HG03571 (cell line): ENCODE results near the gene CTNNA1.

Source experiments
- ATAC-seq: cut with Tn5 transposase; IDR thresholded peaks from one replicate; pipeline ENCODE4 v1.9.1; 2021; ENCODE audit not compliant: unreplicated experiment

CTNNA1 gene

DNA sequence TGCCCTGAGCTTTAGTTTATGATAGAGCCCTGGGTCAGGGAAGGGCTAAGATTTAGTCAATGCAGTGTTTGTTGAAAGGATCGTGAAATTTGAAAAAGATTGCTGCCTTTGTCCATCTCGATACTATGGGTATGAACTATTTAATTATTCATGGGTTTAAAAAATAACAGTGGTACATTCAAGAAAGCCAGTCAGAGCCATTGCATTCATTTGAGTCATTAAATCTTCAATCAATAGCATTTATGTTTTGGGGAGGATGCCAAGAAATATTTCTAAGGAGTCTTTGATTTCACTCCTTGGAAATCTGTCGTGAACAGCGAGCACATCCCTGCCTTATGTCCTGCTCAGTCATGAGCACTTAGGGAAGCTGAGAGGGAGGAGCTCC is 176.3 kb downstream of the CTNNA1 start:
- no peak for ATAC-seq

DNA sequence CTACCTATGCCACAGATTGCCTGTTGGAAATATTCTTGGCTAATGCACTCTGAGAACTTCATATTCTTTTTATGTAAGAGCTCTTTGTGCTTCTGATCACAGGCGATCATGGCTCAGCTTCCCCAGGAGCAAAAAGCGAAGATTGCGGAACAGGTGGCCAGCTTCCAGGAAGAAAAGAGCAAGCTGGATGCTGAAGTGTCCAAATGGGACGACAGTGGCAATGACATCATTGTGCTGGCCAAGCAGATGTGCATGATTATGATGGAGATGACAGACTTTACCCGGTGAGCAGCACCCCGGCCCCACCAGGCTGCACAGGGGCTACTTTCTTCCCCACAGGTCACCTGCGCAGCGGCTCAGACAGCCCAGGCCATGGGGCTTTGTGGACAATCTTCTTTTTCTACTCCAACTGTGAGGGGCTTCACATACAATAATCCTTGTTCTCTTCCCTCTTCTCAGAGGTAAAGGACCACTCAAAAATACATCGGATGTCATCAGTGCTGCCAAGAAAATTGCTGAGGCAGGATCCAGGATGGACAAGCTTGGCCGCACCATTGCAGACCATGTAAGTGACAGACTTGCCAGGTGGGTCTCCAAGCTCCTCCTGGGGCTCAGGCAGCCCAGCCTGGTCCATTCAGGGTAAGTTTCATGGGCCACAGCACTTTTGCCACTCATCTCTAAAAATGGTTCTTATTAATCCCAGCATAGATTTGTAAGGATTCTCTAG is 177.3 kb downstream of the CTNNA1 start:
- ATAC-seq, result no peak

DNA sequence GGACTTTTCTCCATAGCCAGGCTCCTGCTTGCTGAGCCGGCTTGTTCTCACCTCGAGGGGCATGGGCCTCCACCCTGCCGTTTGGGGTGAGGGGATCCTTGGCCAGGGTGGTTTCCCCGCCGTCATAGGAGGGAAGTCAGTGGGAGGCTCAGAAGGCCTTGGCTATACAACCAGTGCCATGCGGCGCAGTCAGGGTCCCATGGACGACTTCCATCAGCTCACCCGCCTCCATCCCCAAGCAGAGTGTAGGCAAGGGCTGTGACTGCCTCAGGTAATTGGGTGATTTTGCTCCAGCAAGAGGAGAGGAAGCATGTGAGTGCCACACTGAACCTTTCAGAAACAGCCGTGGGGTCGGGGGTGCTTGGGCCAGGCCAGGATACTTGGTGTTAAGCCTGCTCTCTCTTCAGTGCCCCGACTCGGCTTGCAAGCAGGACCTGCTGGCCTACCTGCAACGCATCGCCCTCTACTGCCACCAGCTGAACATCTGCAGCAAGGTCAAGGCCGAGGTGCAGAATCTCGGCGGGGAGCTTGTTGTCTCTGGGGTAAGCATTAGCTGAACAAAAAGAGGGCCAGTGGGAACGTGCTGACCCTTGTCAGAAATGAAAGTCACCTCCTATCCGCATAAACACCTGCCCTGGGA is 179.1 kb downstream of the CTNNA1 start:
- ATAC-seq, result no peak

DNA sequence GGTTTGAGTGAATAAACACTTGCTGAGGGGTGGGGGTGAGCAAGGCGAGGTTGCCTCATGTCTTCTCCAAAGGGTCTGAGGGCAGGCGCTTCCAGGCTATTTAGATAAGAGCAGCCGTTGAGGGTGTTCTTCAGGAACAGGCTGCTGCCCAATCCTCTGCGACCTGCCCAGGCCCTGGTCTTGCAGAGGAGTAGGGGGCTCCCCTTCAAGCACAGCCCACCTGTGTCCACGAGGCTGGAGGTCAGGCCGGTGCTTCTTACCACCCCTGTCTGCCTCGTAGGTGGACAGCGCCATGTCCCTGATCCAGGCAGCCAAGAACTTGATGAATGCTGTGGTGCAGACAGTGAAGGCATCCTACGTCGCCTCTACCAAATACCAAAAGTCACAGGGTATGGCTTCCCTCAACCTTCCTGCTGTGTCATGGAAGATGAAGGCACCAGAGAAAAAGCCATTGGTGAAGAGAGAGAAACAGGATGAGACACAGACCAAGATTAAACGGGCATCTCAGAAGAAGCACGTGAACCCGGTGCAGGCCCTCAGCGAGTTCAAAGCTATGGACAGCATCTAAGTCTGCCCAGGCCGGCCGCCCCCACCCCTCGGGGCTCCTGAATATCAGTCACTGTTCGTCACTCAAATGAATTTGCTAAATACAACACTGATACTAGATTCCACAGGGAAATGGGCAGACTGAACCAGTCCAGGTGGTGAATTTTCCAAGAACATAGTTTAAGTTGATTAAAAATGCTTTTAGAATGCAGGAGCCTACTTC is 180.5 kb downstream of the CTNNA1 start:
- no peak for ATAC-seq

DNA sequence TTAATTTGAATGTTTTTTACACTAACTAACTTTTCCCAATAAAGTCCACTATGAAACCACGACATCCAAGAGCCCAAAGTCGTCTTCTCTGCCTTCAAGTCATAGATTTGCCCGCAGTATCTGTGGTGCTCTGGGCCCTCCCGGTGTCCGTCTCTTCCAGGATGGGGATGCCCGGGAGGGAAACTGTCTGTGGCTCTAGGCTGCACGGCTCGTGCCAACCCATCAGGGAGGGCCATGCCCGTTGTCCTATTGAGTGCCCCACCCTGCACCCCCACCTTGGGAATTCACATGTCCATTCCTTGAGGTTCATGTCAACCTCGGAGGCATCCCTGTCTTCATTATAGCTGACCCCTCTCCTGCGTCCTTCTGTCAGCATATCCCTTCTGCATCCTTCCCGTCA is 181.7 kb downstream of the CTNNA1 start:
- ATAC-seq, result no peak

DNA sequence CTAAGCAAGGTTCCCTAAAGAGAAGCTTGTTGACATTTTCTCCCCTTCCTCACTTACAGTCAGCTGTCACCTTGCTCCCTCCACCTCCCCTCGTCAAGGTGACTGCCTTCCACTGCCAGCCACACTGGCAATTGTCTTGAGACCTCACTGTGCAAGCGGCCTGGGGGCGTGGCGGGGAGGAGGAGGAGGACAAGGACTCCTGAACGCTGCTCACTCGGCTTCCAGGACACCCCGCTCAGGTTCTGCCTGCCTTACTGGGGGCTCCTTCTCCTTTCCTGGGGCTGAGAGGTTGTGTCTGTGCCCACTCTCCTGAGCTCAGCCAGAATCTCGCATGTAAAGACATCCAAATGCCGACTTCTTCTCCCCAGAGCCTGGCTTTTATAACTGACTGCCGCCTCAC is 182.2 kb downstream of the CTNNA1 start:
- ATAC-seq, result no peak

DNA sequence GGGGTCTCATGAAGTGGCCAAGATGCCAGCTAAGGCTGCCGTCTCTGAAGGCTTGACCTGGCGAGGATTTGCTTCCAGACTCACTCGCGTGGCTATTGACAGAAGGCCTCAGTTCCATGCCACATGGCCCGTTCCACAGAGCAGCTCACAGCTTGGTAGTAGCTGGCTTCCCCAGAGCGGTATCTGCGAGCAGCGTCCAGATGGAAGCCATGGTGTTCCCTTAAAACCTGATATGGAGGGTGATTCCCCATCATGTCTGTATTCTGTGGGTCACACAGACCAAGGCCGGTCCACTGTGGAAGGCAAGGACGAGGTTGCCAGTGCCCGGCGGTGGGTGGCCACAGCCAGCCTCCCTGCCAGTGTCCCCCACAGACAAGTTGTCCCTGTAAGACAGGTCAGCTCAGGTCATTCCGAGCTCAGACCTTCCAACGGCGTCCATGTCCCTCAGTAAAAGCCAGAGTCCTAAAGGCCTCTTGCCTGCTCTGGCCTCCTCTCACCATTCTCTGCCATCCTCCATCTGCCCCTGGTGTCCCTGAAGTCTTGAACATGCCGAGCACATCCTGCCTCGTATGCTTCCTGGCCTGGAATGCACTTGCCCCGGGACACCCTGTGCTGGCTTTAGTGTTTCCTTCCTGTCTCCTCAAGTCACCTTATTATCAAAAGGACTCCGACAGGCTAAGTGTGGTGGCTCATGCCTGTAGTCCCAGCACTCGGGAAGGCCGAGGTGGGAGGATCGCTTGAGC is 183.2 kb downstream of the CTNNA1 start:
- no peak for ATAC-seq

DNA sequence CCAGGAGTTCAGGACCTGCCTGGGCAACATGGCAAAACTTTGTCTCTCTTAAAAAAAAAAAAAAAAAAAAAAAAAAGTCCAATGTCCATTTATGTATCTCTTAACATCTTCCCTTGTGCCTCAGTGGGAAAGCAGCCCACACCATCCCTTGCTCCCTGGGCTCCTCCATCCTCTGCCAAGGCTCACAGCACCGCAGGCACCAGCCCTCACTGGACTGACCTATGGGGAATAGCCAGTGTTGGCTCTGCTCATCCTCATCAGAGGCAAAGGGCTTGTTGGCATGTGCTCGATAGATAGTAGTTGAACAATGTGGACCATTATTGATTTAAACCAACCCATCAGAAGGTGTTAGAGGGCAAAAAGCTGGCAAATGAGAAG is 183.7 kb downstream of the CTNNA1 start:
- no peak for ATAC-seq

DNA sequence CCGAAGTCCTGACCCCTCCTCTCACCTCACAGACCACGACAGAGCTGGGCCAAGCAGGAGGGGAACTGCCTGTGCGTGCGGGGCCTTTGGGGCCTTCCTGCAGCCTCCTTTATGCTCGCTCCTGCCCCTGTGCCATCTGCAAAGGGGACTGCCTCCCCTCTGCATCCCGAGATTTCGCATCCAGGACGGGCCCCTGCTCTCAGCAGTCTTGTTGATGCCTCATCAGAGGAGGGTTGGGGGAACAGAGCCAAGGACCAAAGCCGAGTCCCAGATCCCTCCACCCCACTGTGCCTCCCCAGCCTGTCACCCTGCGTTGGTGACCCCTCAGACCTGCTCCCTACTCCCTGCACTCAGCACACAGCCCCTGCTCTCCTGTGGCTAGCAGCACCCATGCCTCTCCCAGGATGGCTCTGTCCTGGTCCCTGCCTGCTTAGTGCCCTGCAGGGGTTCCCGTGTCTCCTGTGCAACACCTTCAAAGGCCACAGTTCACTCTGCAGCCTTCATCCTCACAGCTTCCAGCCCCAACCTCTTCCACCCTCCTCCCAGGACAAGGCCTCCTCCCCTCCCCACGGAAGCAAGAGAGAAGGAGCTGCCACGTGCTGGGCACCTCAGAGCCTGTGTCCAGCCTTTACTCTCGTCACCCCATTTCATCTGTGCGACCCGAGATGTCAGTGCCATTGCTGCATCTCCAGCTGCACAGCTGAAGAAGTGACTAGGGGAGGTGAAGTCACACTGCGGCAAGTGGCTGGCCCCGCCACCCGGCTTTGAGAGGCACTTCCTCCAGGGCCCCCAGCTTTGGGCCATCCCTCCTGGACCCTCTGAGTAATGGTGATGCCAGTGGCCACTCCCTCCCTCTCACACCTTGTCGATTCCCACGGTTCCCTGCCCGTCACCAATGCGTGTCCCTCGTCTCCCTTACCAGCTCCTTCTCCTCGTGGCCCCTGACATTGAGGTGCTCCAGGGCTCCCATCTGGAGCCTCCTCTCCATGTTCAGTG is 184.5 kb downstream of the CTNNA1 start:
- ATAC-seq, result no peak

DNA sequence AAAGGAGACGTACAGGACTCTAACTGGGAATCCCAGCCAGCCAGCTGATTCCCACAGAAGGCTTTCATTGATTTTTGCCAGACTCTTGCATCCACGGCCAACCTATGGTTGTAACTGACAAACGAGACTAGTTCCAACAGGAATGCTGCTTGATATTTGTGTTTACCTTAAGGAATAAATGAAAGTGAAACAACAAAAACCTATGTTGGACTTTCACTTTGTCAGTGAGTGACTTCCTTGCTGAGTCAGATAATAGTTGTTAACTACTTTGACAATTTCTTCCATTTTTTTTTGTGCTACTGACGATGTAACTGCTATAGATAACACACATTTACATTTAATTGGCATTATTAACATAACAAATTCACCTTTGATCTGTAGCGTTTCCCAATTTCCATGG is 185.3 kb downstream of the CTNNA1 start:
- no peak for ATAC-seq

DNA sequence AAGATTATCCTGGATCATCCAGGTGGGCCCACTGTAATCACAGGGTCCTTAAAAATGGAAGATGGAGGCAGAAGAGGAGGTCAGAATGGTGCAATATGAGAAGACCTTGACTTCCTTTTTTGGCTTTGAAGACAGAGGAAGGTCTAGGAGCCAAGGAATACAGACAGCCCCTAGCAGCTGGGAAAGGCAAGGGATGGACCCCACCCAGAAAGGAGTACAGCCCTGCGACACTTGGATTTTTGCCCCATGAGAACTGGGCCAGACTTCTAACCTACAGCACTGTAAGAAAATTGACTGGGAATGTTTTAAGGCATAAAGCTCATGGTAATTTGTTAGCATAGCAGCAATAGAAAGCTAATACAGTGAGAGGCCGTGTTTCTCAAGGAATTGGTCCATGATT is 188.8 kb downstream of the CTNNA1 start:
- no peak for ATAC-seq

DNA sequence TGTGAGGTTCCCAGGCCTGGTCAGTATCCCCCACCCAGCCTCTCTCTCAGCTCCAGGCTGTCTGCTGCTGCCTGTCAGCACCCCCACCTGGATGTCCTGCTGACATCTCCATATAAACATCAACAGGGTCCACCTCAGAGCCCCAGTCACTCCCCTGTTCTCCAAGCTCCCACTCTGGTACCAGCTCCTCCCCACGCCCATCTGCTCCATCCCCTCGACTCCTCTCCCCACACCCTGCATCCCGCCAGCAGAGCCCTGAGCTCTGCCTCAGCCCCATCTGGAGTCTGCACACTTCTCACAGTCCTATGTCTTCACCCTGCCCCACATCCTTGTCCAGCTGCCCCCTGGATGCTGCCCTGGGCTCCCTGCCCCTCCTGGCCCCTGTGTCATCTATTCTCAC is 189.6 kb downstream of the CTNNA1 start:
- no peak for ATAC-seq

DNA sequence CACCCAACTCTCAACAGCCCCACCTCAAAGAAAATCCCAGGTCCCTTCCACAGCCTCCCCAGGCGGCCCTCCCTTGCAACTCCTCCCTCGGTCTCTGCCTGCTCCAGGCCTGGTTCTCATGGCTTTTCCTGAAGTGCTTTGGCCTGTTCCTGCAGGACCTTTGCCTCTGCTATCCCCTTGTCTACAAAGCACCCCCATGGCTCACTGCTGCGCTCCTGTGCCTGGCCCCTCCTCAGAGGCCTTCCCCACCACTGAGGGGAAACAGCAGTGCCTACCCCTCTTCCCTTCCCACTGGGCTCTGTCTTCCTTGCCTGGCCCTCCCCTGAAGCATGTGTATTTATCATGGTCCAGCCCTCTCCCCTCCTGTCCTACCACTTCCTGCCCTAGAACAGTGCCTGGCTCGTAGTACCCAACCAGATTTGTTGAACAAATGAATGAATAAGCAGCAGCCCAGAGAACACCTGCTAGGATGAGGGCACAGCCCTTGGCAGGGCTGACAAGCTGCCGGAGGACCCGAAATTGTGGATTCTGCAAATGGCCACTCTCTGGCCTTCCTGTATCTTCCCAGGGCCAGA is 190.5 kb downstream of the CTNNA1 start:
- ATAC-seq, result no peak

DNA sequence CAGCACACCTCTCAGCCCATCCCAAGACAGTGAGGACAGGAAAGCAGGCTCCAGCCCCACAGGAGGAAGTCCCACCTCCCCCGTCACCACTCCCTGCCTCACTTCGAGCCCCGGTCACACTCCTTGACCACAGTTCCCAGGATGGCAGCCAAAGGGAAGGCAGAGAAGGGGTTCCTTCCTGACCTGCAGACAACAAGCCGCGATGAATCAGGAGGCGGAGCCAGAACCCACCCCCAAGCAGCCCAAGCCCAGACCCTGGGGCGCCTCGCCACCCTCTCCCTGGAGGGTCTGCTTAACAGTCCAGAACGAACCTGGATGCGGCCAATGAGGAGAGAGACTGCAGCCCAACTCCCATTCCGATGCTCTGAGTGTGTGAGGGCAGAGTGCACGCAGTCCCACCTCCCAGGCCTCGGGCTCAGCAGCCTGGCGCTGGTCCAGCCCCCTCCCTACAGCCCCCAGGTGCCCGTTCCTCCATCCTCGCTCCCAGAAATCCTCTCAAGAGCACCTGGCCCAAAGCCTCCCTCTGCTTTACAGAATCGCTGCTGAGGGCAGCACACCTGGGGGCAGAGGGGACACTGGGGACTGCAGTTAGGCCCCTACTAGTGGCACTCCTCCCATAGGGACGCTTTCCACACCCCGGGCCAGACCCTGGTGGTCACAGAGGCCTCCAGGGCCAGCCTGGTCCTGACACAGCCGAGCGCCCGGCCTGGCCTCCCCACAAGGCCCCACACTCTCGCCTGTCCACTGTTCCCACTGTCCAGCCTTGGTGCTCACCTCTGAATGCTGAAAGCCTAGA is 191.5 kb downstream of the CTNNA1 start:
- ATAC-seq, result no peak

DNA sequence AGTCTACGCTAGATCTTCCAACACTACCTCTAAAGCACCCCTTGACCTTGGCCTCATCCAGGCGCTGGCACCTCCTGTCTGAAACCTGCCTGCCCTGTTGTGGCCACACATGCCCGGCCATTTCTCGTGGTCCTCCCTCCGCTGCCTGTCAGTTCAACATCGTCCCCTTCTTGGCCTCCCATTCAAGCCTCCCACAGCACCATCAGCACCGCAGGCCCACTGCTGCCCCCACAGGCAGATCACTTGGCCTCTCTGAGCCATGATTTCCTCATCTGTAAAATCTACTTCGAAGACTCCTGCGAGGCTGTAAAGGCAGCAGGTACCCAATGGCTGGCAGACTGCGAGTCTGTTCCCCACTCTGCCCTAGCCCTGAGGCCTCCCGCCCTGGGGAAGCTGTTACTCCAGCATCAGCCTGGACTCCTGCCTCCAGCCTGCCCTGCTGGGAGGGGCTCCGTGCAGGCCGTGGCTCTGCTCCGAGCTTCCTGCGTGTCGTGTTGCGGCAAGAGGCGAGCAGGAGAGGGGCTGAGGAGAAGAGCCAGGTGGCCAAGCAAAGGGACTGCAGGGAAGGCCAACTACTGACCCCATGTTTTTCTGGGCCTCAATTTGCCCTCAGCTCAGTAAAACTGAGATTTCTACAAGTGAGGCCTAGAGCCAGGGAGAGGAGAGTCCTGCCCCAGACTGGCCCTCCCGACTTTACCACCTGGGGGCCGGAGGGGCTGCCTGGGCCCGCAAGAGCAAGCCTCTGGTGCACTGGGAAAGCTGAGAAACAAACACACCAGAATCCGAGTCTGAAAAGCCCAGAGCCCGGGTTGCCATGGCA is 192.4 kb downstream of the CTNNA1 start:
- no peak for ATAC-seq

DNA sequence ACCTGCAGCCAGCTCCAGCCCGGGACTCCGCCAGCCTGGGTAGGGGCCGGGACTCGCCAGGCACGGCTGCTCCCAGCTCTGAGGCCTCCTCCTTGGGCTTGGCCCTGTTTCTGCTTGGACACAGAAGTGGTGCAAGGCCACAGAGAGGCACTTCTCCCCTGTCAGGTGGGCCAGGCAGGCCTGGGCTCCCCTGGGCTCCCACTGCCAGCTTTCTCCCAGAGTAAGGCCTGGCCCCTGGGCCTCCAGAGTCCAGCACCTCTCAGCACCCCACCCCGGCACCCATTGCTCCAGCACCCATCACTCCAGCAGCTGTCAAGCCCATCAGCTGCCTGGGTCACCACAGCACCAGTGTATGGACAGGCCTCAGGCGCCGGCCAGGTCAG is 193.0 kb downstream of the CTNNA1 start:
- no peak for ATAC-seq

DNA sequence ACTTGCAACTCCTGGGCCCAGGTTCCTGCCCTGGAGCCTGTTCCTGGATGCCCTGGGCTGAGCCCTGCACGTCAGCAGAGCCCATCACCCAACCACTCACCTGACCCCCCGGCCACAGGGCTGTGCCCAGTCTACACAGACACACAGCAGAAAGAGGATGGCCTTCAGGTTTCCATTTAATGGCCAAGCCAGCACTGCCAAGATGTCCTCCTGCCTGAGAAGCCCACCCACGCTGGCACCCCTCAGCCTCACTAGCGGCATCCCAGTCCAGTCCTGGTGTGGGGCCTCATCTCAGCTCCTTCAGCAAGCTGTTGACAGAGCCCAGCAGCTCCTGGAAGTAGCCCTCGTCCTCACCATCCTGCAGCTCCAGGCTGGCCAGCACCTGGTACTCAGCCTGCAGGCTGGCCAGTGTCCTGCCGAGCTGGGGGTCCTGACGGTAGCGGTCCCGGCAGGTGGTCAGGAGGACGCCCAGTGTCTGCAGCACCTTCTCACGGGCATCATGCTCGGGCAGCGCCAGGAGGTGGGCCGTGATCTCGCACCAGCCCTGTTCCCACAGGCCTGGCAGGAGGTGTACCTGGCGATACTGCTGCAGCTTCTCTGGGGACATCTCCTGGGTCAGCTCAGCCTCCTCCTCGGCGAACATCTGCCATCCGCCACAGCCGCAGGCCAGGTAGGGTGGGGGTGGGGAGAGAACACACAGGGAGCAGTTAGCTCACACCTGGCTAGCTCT is 193.8 kb downstream of the CTNNA1 start:
- no peak for ATAC-seq

DNA sequence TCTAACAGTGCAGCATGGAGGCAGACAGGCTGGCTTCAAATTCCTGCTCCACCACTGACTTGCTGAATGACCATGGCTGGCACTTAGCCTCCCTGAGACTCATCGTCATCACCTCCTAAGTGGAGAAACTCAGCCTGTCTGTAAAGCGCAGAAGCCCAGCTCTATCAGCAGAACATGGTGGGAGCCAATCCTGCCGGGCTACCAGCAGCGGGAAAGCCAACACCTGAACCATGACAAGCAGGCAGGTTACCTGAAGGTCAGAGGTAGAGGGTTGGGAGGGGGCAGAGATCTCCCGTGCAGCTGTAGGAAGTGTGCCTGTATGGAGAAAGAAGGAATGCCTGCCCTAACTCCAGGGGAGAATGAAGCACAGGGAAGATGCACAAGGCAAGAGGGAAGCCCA is 194.6 kb downstream of the CTNNA1 start:
- ATAC-seq, result no peak
